HG03064 (cell line): ENCODE results near the gene KCNK5.

ENCODE experiments used
- ATAC-seq: cut with Tn5 transposase; IDR thresholded peaks from one replicate; pipeline ENCODE4 v1.9.1; 2021; ENCODE audit warnings: low read depth; ENCODE audit not compliant: unreplicated experiment

KCNK5 gene

DNA sequence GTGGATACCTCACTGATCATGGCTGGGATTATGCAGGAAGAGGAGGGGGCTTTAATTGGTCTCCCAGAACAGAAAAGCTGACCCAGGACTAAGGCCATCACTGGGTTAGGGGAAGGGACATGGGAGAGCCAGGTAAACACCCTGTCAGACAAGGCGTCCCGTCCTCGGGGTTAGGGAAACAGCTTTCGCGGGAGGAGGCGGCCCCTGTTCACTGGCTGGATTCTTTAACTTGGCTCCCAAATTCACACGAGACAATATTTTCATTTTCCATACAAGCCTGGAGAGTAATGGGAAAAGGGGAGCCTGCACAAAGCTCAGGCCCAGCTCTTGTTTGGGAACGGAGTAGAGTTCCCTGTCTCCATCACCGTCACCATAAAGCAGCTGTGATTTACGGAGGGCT lies 29.3 kb downstream of the KCNK5 start:
- ATAC-seq = no peak

DNA sequence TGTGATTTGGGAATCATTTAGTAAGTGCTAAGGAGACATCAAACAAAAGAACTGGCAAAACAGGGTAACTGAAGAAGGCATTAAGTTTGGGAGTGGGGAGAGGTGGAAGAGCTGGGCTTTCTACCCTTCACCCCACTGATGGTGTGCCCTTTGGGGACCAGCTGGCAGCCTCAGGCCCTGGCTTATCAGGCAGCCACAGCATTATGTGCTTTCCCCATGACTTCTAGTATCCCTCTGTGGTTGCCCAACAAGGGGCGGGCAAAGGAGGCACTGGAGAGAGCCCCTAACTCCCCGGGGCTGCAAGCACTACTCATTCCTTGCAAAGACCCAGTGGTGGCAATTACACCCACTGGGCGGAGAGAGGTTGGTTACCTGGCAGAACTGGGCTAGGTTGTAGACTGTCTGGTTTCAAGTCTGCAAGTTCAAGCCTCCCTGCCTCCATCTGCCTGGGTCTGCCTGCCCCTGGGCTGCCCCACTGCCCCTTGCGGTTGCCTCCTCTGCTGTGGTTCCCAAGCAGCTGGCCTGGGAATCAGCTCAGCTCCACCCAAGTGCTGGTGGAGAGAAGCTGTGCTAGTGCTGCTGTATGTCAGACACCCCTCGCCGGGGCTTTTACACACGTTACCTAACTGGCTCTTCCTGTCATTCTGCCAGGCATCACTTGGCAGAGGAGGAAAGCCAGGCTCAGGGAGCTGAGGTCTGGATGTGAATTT lies 29.9 kb downstream of the KCNK5 start:
- no peak for ATAC-seq

DNA sequence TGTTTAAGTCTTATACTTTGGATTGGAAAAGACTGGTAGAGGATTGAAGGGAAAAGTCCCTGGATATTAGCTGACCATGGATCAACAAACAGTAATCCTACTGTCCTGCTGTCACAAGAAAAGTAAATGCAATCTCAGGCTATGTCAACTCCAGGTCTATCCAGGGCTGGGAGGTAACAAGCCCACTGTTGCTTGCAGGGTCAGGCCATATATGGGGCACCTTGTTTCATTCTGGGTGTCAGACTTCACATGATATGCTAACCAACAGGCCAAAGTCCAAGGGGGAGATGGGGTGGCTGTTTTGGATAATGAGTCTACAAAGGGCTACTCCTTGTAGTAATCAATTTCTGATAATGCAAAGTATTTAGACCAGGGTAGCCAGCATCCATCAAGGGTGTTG lies 30.7 kb downstream of the KCNK5 start:
- ATAC-seq = no peak

DNA sequence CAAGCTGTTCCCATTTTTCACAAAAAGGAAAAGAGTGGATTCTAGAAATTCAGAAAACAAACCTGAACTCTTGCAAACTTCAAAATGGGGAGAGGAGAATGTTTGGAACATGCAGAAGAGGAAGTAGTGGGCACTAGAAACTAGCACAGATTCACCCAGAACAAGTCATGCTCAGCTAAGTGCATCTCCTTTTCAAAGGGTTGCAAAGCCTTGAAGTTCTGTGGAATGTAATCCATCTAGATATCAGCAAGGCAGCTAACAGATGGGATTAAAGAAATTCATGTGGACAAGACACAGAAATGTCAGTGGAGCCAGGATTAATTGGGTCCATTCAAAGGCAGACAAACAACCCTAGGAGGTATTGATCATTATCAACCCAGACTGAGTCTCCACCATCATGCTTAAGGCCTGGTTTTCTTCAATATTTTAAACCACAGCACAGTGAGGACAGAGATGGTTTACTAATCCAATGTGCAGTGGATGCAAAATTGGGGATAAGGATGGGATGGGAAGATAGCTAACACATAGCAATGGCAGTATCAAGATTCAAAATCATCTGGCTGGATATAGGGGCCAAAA lies 31.3 kb downstream of the KCNK5 start:
- ATAC-seq = no peak

DNA sequence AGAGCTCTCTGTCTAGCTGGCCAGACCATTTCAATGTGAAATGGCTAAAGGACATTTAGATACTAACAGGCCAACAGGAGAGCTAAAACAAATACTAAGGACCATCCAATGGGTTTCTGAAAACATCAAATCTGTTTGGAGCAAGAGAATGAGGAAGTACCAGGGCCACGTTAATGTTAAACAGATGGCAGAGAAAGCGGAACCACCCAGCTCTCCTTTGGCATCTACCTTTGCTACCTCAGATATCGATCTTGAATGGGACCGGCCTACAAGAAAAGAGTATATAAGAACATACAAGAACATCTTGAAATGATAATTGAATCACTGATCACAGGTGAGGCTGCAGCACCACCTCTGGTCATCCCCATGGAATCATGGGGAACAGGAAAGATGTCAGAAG lies 31.8 kb downstream of the KCNK5 start:
- ATAC-seq = no peak

DNA sequence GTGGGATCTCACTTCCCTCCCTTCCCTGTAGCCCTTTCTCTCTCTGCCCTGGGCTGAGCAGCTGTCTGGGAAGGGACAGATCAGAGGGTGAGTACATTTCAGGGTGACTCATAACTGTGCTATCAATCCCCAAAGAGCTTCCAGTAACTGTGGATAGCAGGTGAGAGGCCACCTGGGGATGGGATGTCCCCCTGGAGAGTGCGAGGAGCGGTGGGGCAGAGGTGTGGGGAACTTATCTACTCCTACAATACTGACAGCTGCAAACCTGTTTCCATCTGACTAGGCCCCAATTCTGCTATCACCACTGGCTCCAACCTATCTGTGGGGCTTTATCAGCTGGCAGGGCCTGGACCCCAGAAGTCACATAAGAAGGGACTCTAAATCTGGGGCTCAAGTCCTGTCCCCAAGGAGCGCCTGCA lies 32.6 kb downstream of the KCNK5 start:
- no peak for ATAC-seq

DNA sequence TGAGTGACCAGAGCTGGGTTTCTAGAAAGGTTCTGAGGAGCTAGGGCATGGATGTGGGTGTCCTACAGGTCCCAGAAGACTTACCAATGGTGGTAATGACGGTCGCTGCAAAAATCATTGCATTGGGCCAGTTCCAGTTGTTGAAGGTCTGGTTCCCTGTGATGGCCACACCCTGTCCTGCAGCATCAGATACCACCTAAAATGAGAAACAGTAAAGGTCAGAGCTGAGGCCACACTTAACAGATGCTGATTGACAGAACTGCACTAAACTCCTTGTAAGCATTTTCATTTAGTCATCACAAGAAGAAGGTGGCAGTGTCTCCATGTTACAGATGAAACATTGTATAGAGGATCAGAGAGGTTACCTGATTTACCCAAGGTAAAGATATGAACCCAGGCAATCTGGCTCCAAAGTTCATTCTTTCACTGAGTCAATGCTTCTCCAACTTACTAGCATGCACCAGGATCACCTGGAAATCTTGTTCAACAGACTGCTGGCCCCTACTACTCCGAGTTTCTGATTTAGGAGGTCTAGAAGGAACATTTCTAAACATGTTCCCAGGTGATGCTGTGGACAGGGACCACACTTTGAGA lies 33.4 kb downstream of the KCNK5 start:
- no peak for ATAC-seq

DNA sequence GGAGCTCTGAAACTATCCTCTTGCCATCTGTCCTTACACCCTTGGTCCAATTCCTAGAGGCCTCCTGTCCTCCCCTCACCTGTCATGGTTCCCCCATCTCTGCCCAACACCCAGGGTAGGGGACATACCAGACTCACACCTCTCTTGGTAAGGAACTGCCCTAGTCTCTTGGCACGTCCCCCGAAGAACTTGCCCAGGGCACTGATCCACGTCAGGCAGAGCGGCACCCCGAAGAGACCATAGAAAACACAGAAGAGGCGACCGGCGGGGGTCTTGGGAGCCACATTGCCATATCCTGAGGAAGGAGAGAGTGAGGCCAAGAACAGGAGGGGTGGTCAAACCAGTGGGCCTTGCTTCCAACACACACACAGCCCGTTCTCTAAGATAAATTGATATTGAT lies 34.8 kb downstream of the KCNK5 start:
- ATAC-seq = no peak

DNA sequence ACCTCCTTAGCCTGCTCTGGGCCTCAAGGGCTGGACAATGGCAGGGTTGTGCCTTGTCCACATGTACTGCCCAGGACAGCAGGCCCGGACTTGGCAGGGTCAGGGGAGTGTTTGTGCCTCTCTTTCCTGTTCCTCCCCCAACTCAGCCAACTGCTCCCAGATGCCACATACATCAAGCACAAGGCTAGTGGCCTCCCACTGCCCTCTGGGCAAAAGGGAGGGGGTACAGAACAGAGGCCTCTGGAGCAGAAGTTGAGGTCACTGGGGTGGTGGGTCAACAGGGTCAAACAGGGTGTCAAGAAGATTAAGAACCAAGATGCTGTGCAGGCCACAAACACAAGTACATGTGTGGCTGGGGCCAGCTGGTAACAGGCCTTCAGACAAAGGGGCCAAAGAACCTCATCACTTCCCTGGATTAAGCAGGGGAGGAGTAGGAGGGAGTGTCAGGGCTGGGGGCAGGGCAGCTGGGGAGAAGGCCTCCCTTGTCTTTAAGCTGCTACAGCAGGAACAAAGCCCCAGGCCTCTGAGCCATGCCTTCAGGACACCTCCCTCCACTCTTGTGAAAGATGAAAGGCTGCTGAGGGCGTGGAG lies 36.0 kb downstream of the KCNK5 start:
- ATAC-seq = no peak

DNA sequence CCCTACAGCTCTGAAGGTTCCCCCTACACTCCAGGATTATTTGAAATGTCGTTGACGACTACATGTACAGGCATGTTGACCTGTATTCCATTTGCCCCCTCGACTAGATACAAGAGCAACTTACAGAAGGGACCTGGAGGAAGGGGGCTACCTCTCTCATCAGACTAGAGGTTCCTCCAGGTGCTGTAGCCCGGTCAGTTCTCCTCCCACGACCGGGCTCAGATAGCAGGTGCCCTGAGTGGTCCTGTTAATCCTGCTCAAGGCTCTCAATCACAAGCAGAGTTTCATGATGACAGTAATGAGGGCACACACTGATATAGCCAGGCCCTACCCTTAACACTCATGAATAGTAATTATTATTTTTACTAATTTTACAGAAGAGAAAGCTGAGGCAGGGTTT lies 36.5 kb downstream of the KCNK5 start:
- ATAC-seq = no peak

DNA sequence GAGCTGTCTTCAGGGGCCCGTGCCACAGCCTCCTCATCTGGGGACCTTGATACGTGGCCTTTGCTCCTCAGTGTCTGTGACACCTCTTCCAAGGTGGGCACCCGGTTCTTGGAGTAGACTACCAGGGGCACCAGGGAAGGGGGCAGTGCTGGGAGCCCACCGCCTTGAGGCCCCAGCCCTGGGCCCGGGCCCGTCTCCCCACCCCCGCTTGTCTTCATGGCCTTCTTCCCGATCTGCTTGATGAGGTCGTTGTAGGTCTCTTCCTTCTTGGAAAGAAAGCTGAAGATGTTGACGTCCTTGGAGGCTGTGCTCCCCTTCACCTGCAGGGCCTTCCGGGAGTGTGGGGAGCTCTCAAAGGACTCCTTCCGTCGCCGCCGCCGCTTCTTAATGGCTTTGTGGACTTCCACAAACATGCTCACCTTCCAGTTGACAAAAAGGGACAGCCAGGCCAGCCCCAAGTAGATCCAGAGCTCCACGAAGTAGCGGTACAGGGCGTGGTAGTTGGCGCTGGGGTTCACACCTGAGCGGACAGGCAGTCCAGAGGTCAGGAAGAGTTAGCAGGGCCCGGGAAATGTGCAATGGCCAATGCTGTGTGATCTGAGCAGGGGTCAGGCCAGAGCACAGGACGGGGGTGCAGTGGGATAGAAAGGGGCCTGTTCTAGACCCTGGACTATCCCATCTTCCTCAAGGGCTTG lies 37.9 kb downstream of the KCNK5 start:
- ATAC-seq = no peak

DNA sequence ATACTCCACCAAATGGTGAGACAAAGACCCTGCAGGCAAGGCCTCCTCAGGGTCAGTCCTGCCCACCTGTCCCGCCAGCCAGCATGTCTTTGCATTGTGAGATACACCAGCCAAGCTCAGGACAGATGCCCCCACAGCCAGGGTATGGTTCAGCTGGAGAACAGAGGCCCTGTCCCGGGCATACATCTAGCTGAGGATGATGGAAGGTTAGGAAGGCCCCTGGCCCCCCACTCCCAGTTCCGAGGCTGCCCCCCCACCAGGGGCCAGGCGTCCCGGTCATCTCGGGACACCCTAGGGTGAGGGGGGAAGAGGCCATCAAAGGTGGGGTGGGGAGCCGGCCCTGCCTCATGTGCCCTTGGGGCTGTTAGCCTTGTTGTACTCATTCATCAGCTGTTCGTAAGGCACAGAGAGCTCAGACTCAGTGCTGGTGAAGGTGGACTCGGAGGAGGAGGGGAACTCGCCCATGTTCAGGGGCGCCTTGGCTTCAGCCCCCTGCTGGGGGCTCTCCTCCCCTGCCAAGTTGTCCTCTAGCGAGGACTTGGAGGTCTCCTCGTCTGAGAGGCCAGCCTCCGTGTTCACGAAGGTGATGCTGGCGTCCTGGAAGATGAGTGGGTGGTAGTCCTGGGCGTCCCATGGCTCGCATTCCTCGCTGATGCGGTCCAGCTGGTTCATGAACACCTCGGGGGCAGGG lies 38.6 kb downstream of the KCNK5 start:
- no peak for ATAC-seq

DNA sequence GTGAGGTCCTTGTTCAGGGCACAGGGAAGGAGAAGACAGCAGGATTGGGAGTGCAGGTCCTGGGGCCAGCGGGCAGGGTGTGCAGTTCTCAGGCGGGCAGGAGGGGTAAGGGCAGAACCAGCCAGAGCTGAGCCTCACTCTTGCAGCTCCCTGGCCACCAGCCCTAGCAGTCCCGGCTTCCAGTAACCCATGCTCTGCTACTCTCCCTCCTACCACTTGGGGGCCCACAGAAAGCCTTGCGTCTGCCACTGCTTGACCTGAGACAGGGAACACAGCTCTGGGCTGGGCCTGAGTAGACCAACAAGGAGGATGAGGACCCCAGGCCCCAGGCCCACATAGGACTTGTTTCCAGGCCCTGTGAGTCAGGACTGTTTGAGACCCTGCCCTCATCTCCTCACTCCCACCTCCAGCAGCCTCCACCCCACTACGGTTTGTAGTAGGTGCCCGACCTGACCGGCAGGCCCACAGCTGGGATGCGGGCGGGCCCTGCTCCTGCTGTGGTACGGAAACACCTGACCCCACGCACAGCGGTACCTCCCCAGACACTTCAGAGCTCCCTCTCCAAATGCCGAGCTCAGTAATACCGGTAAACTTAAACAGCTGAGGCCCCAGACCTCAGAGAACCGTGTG lies 39.2 kb downstream of the KCNK5 start:
- ATAC-seq = no peak

DNA sequence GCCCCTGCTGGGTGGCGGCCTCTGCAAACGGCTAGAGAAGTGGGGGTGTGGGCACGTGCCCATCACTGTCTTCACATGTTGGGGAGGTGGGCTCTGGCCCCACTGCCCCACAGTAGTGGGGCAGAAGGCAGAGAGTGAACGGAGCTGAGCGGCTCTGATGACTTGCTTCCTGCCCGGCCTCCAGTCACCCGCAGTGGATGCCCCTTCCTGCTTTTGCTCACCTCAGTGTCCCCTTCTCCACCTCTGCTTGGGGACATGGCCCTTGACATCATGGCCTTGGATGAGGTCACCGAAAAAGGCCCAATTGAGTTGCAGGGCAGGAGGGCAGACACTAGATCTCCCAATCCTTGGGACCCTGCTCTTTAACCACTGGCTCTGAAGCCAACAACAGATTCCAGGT lies 40.1 kb downstream of the KCNK5 start:
- ATAC-seq = no peak

DNA sequence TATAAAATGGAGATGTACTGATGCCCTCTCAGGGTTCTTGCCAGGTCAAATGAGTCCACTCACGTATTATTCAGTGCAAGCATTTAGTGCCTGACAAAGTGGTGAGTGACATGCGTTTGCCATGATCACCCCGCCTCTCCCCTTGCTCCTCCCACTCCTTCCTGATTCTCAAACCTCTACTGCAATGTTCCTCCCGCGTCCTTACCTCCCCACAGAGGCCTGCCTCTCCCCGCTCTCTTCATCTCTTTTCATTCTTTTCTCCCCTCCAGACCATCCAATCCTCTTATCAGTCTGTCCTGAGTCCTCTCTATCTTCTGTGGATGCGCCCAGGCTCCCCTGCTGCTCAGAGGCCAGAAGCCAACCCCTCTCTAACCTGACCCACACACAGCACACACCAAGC lies 40.7 kb downstream of the KCNK5 start:
- no peak for ATAC-seq

DNA sequence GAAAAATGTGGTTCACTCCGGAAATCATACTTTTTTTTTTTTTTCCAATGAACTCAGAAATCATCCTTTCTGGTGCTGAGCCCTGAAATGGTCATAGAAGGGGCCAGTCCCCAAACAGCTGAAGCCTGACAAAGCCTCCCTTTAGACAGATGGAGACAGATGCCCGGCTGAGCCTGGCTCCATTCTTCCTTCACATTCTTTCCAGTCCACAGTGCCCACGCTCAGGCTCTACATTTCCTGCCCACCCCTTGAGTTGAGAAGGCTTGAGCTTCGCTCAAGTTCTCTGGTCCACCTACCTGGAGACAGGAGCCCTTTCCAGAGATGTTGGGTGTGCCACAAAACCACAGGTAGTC lies 41.2 kb downstream of the KCNK5 start:
- ATAC-seq = no peak

DNA sequence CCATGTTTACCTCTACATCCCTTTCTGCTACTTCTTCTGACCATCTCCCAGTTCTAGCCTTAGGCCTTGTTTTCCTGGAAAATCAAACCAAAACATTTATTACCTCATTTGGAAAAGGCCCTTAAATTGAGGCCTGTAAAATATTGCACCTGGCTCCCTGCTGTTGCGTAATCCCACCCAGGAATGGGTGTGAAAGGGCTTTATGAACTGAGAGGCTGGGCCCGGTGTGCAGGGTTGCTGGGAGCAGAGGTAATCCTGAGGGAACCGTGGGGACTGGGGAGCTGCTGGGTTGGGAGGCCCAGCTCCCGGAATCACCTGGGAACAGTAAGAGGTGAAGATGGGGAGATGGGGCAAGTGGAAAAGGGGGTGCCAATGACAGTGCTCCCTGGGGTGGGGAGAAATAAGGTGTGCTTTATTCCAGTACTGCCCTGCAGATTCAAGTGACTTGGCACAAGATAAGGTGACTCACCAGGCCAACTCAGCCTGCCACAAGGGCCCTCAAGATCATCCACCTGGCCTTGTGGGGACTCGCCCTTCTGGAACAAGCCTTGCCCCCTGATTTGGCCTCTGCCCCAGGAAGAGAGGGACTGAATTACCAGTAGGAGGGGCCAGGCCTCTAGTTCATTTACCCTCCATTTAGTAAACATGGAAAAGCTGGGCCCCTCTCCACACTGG lies 44.2 kb downstream of the KCNK5 start:
- no peak for ATAC-seq

DNA sequence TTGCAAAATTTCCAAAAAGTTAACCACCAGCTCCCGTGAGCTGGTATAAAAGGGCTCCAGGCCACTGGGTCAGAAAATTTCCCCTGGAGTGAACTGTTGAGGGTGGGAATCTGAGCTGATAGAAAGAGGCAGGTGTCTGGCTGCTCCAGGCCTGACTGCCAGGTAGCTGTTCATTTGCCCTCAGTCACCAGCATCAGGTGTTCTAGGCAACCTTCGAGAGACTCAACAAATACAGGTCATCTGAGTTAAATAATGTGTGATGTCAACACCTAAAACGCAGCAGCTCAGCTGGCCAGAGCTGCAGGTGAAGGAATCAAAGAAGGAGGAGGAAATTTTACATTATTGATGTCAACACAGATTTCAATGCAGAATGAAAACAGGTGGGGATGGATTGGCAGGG lies 46.7 kb downstream of the KCNK5 start:
- no peak for ATAC-seq

DNA sequence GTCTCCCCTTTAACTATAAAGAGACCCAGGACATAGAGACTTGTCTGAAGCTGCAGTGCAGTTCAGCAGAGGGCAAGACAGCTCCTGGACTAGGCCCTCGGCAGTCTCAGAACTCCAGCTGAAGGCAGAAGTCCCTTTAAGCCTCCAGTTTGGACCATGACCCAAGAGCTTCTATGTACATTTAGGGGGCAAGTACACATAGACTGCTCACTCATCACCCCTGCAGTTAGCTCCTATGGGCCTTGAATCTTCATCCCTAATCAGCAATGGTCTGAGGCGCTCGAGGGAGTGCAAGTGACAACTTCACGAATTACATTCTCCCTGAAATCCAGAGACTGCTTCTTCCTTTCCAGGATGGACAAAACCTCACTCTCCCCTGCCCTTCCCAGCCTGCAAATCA lies 47.4 kb downstream of the KCNK5 start:
- no peak for ATAC-seq

DNA sequence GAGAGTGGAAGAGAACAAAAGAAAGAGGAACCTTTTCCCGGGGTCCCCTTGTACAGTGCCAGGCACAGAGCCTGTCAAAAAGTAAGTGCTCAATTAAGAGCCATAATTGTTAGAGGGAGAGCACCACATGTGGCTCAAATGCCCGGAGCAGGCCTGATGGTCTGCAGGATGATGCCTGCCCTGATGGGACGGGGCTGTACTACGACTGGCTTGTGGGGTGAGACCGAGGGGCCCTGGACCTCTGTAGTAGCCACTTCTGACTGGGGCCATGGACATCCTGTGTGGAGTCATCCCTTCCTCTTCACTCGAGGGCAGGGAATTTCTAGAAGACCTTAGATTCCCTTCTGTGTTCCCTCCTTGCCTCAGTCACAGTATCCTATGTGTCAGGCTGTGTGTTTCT lies 47.9 kb downstream of the KCNK5 start:
- ATAC-seq = no peak
